K562 (cell line): ENCODE measurements around the gene CNR2. TPM values are rescaled to one million over a fixed set of nuclear protein-coding genes. Genes with fewer than 3 reads are reported as not detected.

ENCODE experiments used
- ATAC-seq: fragments of 200-7000 bp; cut with Tn5 transposase; 3 replicates; pipeline ENCODE4 v1.9.1; 2020; ENCODE audit warnings: moderate library complexity
- BruUV-seq: library from RNA; stranded (reverse); fragments of 400-500 nt; replicated peaks from 2 replicates; lab custom pipeline; 2021; lab: Mats Ljungman, UMichigan
- CTCF ChIA-PET: fragments of 300-600 bp; formaldehyde crosslinking; extraction: SDS; loops from one replicate; lab custom pipeline; 2021; ENCODE audit warnings: low intra/inter-chr PET ratio; lab: Yijun Ruan, JAX
- POLR2A ChIA-PET: fragments of 300-600, 350-650 bp; sonication (Branson Sonifier 250); formaldehyde crosslinking; extraction: SDS; loops from one replicate; lab custom pipeline; 2021; ENCODE audit warnings: antibody characterized with exemption, inconsistent platforms; lab: Yijun Ruan, JAX
- DNase-seq, 4 experiments: peaks; one replicate each; pipeline versions ENCODE4 v3.0.0 to v3.0.0-alpha.2; 2011 to 2018; ENCODE audit warnings: low spot score in 3 of 4, mixed read lengths in 3 of 4; ENCODE audit errors: extremely low read depth in 1 of 4
- FAIRE-seq: peaks from 2 replicates; lab custom pipeline; 2011; peaks lifted over from hg19 to GRCh38; lab: Jason Lieb, UNC
- H2AFZ ChIP-seq: 2 replicates; pipeline ENCODE4 v1.6.0; 2011; ENCODE audit warnings: low read depth, low read length, control low read depth, inconsistent platforms
- H3K27ac ChIP-seq: fragments of 200-600 bp; 3 replicates; pipeline ENCODE4 v1.8.0; 2011; ENCODE audit warnings: low read depth, mild to moderate bottlenecking, control low read depth, inconsistent platforms, low read length, moderate library complexity, mixed read lengths; ENCODE audit errors: extremely low read depth
- H3K27me3 ChIP-seq, 2 experiments: fragments of 300-600 bp in 1 of 2; 2 replicates in 1 of 2; 3 replicates in 1 of 2; pipeline versions ENCODE4 v1.6.0 to v1.8.0; 2011; ENCODE audit warnings: inconsistent platforms in 2 of 2, low read length in 2 of 2, mild to moderate bottlenecking in 1 of 2, mixed read lengths in 1 of 2, moderate library complexity in 1 of 2; ENCODE audit not compliant: control insufficient read depth in 2 of 2, insufficient read depth in 2 of 2
- H3K36me3 ChIP-seq: fragments of 300-600 bp; 3 replicates; pipeline ENCODE4 v1.8.0; 2011; ENCODE audit warnings: mild to moderate bottlenecking, low read length, inconsistent platforms; ENCODE audit not compliant: control insufficient read depth, insufficient read depth
- H3K4me1 ChIP-seq, 2 experiments: fragments of 200-600 bp in 1 of 2; replicated peaks in 1 of 2; 2 replicates in 1 of 2; 3 replicates in 1 of 2; pipeline versions ENCODE4 v1.5.1 to v1.8.0; 2011; ENCODE audit warnings: inconsistent platforms in 2 of 2, low read length in 2 of 2, mild to moderate bottlenecking in 1 of 2, mixed read lengths in 1 of 2, moderate library complexity in 1 of 2; ENCODE audit not compliant: control insufficient read depth in 2 of 2, insufficient read depth in 2 of 2
- H3K4me2 ChIP-seq: 2 replicates; pipeline ENCODE4 v1.6.1; 2011; ENCODE audit warnings: low read length, control low read depth, inconsistent platforms, mixed read lengths; ENCODE audit not compliant: insufficient read depth
- H3K4me3 ChIP-seq: fragments of 200-600 bp; sonication (generic), shearing (Covaris generic); 2 replicates; pipeline ENCODE4 v1.5.1; 2016; ENCODE audit warnings: control low read depth, inconsistent platforms
- H3K79me2 ChIP-seq: fragments of 200-600 bp; 3 replicates; pipeline ENCODE4 v1.8.0; 2011; ENCODE audit warnings: low read length, inconsistent platforms; ENCODE audit not compliant: control insufficient read depth, insufficient read depth
- H3K9ac ChIP-seq, 2 experiments: 2 replicates each; pipeline versions ENCODE4 v1.6.0 to v1.6.1; 2011; ENCODE audit warnings: low read depth in 2 of 2, low read length in 2 of 2, control low read depth in 1 of 2, inconsistent platforms in 1 of 2, mild to moderate bottlenecking in 1 of 2, mixed read lengths in 1 of 2; ENCODE audit not compliant: insufficient read depth in 1 of 2
- H3K9me1 ChIP-seq: one replicate; pipeline ENCODE4 v1.6.0; 2011; ENCODE audit warnings: inconsistent platforms, mild to moderate bottlenecking, low read length, moderate library complexity; ENCODE audit not compliant: control insufficient read depth, insufficient read depth
- H3K9me3 ChIP-seq: replicated peaks from 2 replicates; pipeline ENCODE4 v1.5.1; 2011; ENCODE audit warnings: low read depth, low read length, inconsistent platforms; ENCODE audit not compliant: control insufficient read depth, insufficient read depth
- H4K20me1 ChIP-seq: replicated peaks from 2 replicates; pipeline ENCODE4 v1.6.1; 2011; ENCODE audit warnings: low read length, inconsistent platforms, mixed read lengths; ENCODE audit not compliant: control insufficient read depth, insufficient read depth
- DIDO1 ChIP-seq: fragments of 450-650 bp; IDR thresholded peaks from 2 replicates; pipeline ENCODE4 v1.6.1; 2016; ENCODE audit warnings: low read depth, missing biosample characterization, missing genetic modification characterization
- MBD2 ChIP-seq: sonication (generic); IDR thresholded peaks from 2 replicates; pipeline ENCODE4 v1.6.1; 2016; ENCODE audit warnings: low read depth, borderline replicate concordance
- RBM25 ChIP-seq: fragments of 200-400 bp; formaldehyde crosslinking; IDR thresholded peaks from 2 replicates; pipeline ENCODE4 v1.6.1; 2018; ENCODE audit warnings: low read length, low read depth, moderate library complexity; ENCODE audit not compliant: severe bottlenecking
- SFPQ ChIP-seq: fragments of 200-400 bp; formaldehyde crosslinking; IDR thresholded peaks from 2 replicates; pipeline ENCODE4 v1.6.1; 2017; ENCODE audit warnings: mild to moderate bottlenecking, low read depth, low read length, moderate library complexity
- ZNF316 ChIP-seq: fragments of 450-650 bp; IDR thresholded peaks from 2 replicates; pipeline ENCODE4 v1.6.1; 2016
- WGBS: fragments of 100-300 bp; shearing (Covaris generic); methylation state at CpG from one replicate; pipeline ENCODE4 v1.1.6; 2016; ENCODE audit warnings: low coverage, mixed read lengths; ENCODE audit not compliant: insufficient coverage; ENCODE audit errors: missing lambda C conversion rate; 5-methylcytosine and 5-hydroxymethylcytosine counted together
- in situ Hi-C: fragments of 300-500 bp; cut with MboI; formaldehyde crosslinking; loops from 4 replicates; pipeline ENCODE4 v1.15.0; 2018; ENCODE audit warnings: inconsistent platforms, mixed read lengths
- intact Hi-C: fragments of 100-400 bp; cut with micrococcal nuclease; formaldehyde crosslinking; loops from 2 replicates; pipeline ENCODE4 v1.14.2; 2022
- polyA plus RNA-seq, 8 experiments: library from polyadenylated mRNA; depleted of rRNA in 4 of 8; stranded (reverse) in 5 of 8; unstranded in 3 of 8; fragments of >200 nt; fragmentation: Nextera tagmentation in 2 of 8; fragmentation: Illumina TruSeq in 1 of 8; extraction: Ambion mirVana in 2 of 8; extraction: Trizol in 1 of 8; gene quantifications; 2 replicates each; pipeline versions ENCODE4 v1.2.1 to v1.2.3, GENCODE V29; 2011 to 2014; ENCODE audit warnings: inconsistent platforms in 1 of 8, missing spikeins in 1 of 8
- total RNA-seq, 7 experiments: library from RNA; depleted of rRNA in 6 of 7; stranded (reverse); fragments of >200 nt in 6 of 7; fragmentation: Illumina TruSeq in 2 of 7; extraction: Trizol in 2 of 7; gene quantifications; 2 replicates each; pipeline versions ENCODE4 v1.2.1 to v1.2.3, GENCODE V29; 2011 to 2021; ENCODE audit warnings: low replicate concordance in 1 of 7
- TF ChIP-seq, protein P1 (sequence below): sonication (generic); formaldehyde crosslinking; IDR thresholded peaks from 2 replicates; pipeline ENCODE4 v1.5.0; 2020; ENCODE audit warnings: missing genetic modification reagents

Gene CNR2
- total and polyA plus RNA-seq, 9 of the 15 experiments (the other 6 are each of a cell fraction or from before 2014, with no cell fraction given): not detected

DNA sequence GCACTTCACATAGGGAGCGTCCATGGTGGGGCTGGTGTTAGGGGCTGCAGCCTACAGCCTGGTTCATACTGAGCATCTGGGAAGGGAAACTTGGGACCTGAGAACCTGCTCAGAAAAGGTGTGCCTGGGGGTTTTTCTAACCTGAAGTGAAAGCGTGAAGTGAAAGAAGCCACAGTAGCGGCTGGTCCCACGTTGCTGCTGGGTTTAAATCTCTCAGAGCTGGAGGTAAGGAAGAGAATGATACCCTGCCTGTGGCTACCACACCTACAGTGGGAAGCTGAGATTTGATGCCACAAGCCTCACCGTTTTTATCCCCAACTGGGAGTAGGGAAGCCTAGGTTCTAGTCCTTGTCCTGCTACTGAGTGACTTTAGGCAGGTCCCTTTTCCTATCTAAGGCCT lies 24.1 kb downstream of the CNR2 start (continued):
- TF ChIP-seq ZNF316 (no peak), MBD2 (no peak), SFPQ (no peak)

GRCh38 chr1:23885222-23885621 lies 27.9 kb downstream of the CNR2 start:
- no peak overlapping the region for H3K9ac ChIP-seq
- no peak for DNase-seq
- no peaks in the 10 kb centered on the region for H3K36me3 ChIP-seq
- no peak for ATAC-seq
- H4K20me1 ChIP-seq: no peaks in the 10 kb centered on the region
- H3K9me1 ChIP-seq: no peaks in the 10 kb centered on the region
- no peak overlapping the region for H2AFZ ChIP-seq
- H3K27me3 ChIP-seq: peaks cover 19 to 20% of the 10 kb centered on the region in 2 experiments
- intact Hi-C loops: no loop called here
- no peak overlapping the region for H3K4me3 ChIP-seq
- no peak for TF ChIP-seq DIDO1 (tag)
- TF ChIP-seq, protein P1, sequence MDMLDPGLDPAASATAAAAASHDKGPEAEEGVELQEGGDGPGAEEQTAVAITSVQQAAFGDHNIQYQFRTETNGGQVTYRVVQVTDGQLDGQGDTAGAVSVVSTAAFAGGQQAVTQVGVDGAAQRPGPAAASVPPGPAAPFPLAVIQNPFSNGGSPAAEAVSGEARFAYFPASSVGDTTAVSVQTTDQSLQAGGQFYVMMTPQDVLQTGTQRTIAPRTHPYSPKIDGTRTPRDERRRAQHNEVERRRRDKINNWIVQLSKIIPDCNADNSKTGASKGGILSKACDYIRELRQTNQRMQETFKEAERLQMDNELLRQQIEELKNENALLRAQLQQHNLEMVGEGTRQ (CRISPR knock-in tag): no peak
- peak; percentile 82 for TF ChIP-seq RBM25
- no TSS peak for BruUV-seq
- no peak overlapping the region for H3K27ac ChIP-seq
- CTCF ChIA-PET: no interaction called here
- H3K4me2 ChIP-seq: no peak overlapping the region
- no peaks in the 10 kb centered on the region for H3K9me3 ChIP-seq
- no peaks in the 10 kb centered on the region for H3K79me2 ChIP-seq
- H3K4me1 ChIP-seq: no peaks in the 10 kb centered on the region
- in situ Hi-C loops: no loop called here
- 31% methylated on average over 4 of the region's 4 CpGs for WGBS
- FAIRE-seq: no peak
- POLR2A ChIA-PET: interaction anchor here (0.6 to 1.2 kb wide), 2 partner anchors 10 to 12 kb away, joined by 3 read pairs; no protein-coding TSS in a partner anchor
